Effector memory CD4-positive, alpha-beta T cell (primary cell): Measurements from ENCODE around the gene HCFC1.
"Not testable (repeated sequence)": the region's sequence is repeated elsewhere in the genome, so short reads cannot be mapped to it uniquely, and the experiment has no call there.

Experiments
- DNase-seq, 3 donors: peaks; one replicate each; pipeline ENCODE4 v3.0.0-alpha.2; 2020
- H3K27ac ChIP-seq: 2 replicates; pipeline ENCODE4 v1.7.0; 2013; ENCODE audit warnings: mild to moderate bottlenecking, low read length, moderate library complexity; ENCODE audit not compliant: insufficient read depth, poor library complexity, severe bottlenecking
- H3K27me3 ChIP-seq: replicated peaks from 2 replicates; pipeline ENCODE4 v1.7.0; 2013; ENCODE audit warnings: mild to moderate bottlenecking, low read length; ENCODE audit not compliant: insufficient read depth, control insufficient read depth, poor library complexity, severe bottlenecking
- H3K36me3 ChIP-seq: 2 replicates; pipeline ENCODE4 v1.7.0; 2013; ENCODE audit warnings: mild to moderate bottlenecking, low read length, moderate library complexity; ENCODE audit not compliant: control insufficient read depth, insufficient read depth
- H3K4me1 ChIP-seq: 2 replicates; pipeline ENCODE4 v1.7.0; 2013; ENCODE audit warnings: low read length, mild to moderate bottlenecking; ENCODE audit not compliant: control insufficient read depth, insufficient read depth, poor library complexity, severe bottlenecking
- H3K4me3 ChIP-seq: 2 replicates; pipeline ENCODE4 v1.7.0; 2013; ENCODE audit warnings: low read length, low read depth, mild to moderate bottlenecking; ENCODE audit not compliant: insufficient read depth, poor library complexity, severe bottlenecking
- H3K9me3 ChIP-seq: 2 replicates; pipeline ENCODE4 v1.7.0; 2013; ENCODE audit warnings: mild to moderate bottlenecking, low read length, moderate library complexity; ENCODE audit not compliant: control insufficient read depth

HCFC1 gene

DNA sequence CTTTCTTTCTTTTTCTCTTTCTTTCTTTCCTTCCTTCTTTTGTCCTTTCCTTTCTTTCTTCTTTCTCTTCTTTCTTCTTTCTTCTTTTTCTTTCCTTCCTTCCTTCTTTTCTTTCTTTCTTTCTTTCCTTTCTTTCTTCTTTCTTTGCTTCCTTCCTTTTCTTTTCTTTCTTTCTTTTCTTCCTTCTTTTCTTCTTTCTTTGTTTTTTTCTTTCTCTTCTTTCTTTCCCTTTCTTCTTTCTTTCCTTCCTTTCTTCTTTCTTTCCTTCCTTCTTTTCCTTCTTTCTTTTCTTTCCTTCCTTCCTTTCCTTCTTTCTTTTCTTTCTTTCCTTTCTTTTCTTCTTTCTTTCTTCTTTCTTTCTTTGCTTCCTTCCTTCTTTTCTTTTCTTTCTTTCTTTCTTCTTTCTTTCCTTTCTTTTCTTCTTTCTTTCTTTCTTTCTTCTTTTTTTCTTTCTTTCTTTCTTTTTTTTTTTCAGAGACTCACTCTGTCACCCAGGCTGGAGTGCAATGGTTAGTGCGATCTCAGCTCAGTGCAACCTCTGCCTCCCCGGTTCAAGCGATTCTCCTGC lies 19.5 kb upstream of the HCFC1 start:
- Histone ChIP-seq H3K36me3 (no peaks in the 10 kb centered on the region), H3K27ac (no peak overlapping the region), H3K27me3 (no peaks in the 10 kb centered on the region), H3K9me3 (no peaks in the 10 kb centered on the region), H3K4me3 (no peak overlapping the region), H3K4me1 (no peaks in the 10 kb centered on the region)
- DNase-seq: no peak

- no peak overlapping the region for H3K4me3 ChIP-seq
- peaks cover 4% of the 10 kb centered on the region for H3K4me1 ChIP-seq
- no peaks in the 10 kb centered on the region for H3K9me3 ChIP-seq
- no peaks in the 10 kb centered on the region for H3K27me3 ChIP-seq
- H3K27ac ChIP-seq: no peak overlapping the region
- no peak for DNase-seq
- H3K36me3 ChIP-seq: no peaks in the 10 kb centered on the region
Observed at GRCh38 chrX:153989973-153990655, 18.5 kb upstream of the HCFC1 start.

GRCh38 chrX:153988493-153988892 lies 16.9 kb upstream of the HCFC1 start:
- DNase-seq: no peak
- Histone ChIP-seq H3K9me3 (no peaks in the 10 kb centered on the region), H3K36me3 (no peaks in the 10 kb centered on the region), H3K27ac (no peak overlapping the region), H3K4me1 (peaks cover 18% of the 10 kb centered on the region), H3K4me3 (no peak overlapping the region), H3K27me3 (no peaks in the 10 kb centered on the region)

- Histone ChIP-seq H3K27me3 (peaks cover 4% of the 10 kb centered on the region), H3K4me3 (peak overlapping the region; percentile 29), H3K9me3 (no peaks in the 10 kb centered on the region), H3K36me3 (no peaks in the 10 kb centered on the region), H3K27ac (peak overlapping the region; percentile 79), H3K4me1 (peaks cover 43% of the 10 kb centered on the region)
- peak in 1 of 3 donors; percentile 9 for DNase-seq
Observed at GRCh38 chrX:153984351-153985178, 12.9 kb upstream of the HCFC1 start.

DNA sequence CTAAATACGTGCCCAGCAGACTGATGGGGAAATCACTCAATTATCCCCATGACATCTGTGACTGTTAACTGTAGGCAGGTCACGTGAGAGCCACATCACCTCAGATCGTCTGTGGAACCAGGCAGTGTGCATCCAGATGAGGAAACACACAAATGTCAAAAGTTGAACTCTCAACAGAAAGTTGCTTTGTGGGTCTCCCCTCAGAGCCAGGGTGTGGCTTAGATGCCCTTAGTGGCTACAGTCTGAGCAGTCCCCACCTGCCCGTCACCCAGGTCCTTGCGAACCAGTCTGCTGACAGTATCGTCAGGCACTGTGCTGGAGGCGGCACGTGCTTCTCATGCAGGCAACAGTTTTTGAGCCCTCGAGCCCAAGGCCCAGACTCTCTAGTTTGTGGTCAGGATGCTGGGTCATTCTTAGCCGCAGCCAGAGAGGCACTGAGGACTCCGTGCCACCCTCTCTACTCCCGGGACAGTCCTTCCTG lies 11.7 kb upstream of the HCFC1 start:
- Histone ChIP-seq H3K4me3 (no peak overlapping the region), H3K27ac (peak overlapping the region; percentile 69), H3K27me3 (peaks cover 4% of the 10 kb centered on the region), H3K9me3 (no peaks in the 10 kb centered on the region), H3K36me3 (no peaks in the 10 kb centered on the region), H3K4me1 (peaks cover 43% of the 10 kb centered on the region)
- no peak for DNase-seq

DNA sequence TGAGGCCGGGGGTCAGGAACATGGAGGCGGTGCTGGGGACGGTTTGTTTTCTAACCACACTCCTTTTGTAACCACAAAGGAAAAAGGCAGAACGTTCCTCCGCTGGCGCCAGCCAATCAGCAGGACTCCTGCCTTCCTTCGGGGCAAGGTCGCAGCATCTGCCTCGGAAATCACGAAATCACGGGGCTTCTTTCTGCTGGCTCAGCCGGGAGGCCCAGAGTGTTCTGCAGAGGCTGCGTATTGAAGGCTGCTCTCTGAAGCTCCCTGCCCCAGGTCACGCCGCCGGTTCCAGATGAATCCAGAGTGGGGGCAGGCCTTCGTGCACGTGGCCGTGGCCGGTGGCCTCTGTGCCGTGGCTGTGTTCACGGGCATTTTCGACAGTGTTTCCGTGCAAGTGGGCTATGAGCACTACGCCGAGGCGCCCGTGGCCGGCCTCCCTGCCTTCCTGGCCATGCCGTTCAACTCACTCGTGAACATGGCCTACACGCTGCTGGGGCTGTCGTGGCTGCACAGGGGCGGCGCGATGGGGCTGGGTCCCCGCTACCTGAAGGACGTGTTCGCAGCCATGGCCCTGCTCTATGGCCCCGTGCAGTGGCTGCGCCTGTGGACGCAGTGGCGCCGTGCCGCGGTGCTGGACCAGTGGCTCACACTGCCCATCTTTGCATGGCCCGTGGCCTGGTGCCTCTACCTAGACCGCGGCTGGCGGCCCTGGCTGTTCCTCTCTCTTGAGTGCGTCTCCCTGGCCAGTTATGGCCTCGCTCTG lies 10.3 kb upstream of the HCFC1 start:
- peak overlapping the region; percentile 69 for H3K27ac ChIP-seq
- H3K9me3 ChIP-seq: no peaks in the 10 kb centered on the region
- peaks cover 43% of the 10 kb centered on the region for H3K4me1 ChIP-seq
- no peak overlapping the region for H3K4me3 ChIP-seq
- H3K36me3 ChIP-seq: no peaks in the 10 kb centered on the region
- DNase-seq: peak; percentile 47 to 56 (median 54)
- peaks cover 4% of the 10 kb centered on the region for H3K27me3 ChIP-seq

GRCh38 chrX:153981231-153981630 lies 9.6 kb upstream of the HCFC1 start:
- H3K4me3 ChIP-seq: no peak overlapping the region
- peaks cover 43% of the 10 kb centered on the region for H3K4me1 ChIP-seq
- no peaks in the 10 kb centered on the region for H3K9me3 ChIP-seq
- peaks cover 4% of the 10 kb centered on the region for H3K27me3 ChIP-seq
- no peak for DNase-seq
- peak overlapping the region; percentile 69 for H3K27ac ChIP-seq
- H3K36me3 ChIP-seq: no peaks in the 10 kb centered on the region

- not testable (repeated sequence) for H3K9me3 ChIP-seq, H3K27me3 ChIP-seq, H3K36me3 ChIP-seq, DNase-seq, H3K4me3 ChIP-seq
- Histone ChIP-seq H3K4me1 (peaks cover 42% of the 10 kb centered on the region), H3K27ac (peak overlapping the region; percentile 69)
Observed at GRCh38 chrX:153980394-153980793, 8.8 kb upstream of the HCFC1 start.

GRCh38 chrX:153974726-153975286 lies 3.2 kb upstream of the HCFC1 start:
- Histone ChIP-seq H3K4me1 (peaks cover 14% of the 10 kb centered on the region), H3K4me3 (no peak overlapping the region), H3K27me3 (no peaks in the 10 kb centered on the region), H3K27ac (peak overlapping the region; percentile 44), H3K36me3 (no peaks in the 10 kb centered on the region), H3K9me3 (no peaks in the 10 kb centered on the region)
- no peak for DNase-seq
